ENCODE measurements around the gene M1AP.

Gene M1AP

GRCh38 chr2:74581463-74581862 is 66.7 kb downstream of the M1AP start:
- TF ChIP-seq, protein P1, sequence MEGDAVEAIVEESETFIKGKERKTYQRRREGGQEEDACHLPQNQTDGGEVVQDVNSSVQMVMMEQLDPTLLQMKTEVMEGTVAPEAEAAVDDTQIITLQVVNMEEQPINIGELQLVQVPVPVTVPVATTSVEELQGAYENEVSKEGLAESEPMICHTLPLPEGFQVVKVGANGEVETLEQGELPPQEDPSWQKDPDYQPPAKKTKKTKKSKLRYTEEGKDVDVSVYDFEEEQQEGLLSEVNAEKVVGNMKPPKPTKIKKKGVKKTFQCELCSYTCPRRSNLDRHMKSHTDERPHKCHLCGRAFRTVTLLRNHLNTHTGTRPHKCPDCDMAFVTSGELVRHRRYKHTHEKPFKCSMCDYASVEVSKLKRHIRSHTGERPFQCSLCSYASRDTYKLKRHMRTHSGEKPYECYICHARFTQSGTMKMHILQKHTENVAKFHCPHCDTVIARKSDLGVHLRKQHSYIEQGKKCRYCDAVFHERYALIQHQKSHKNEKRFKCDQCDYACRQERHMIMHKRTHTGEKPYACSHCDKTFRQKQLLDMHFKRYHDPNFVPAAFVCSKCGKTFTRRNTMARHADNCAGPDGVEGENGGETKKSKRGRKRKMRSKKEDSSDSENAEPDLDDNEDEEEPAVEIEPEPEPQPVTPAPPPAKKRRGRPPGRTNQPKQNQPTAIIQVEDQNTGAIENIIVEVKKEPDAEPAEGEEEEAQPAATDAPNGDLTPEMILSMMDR (IDR thresholded peaks at IDR 0.05), result no peak
- Mint-ChIP-seq H3K27ac (no peak overlapping the region), H3K27me3 (ENCODE audit: low read depth, poor library complexity) (peaks cover 45% of the 10 kb centered on the region), H3K4me3 (no peak overlapping the region), H3K36me3 (ENCODE audit: low read depth) (no peaks in the 10 kb centered on the region), H3K9me3 (no peaks in the 10 kb centered on the region), H3K4me1 (peaks cover 5% of the 10 kb centered on the region)
- DNase-seq, result no peak

DNA sequence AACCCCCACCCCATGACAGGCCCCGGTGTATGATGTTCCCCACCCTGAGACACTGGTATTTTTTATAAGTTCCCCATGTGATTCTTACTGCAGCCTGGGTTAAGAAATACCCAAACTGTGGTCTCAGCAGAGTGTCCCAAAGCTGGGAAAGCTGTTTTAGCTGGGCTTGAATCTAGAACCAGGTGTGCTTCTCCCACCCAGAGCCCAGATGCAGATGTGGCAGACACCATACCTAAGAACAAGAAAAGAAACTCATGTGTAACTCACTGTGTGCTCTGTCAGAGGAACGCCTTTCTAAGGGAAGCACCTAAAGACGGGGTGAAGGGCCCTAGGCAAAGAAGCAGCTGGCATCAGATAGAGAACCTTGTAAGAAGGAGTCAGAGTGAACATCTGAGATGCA is 69.7 kb downstream of the M1AP start:
- H3K9me3 Mint-ChIP-seq, result peaks cover 4% of the 10 kb centered on the region
- no peak overlapping the region for H3K27ac Mint-ChIP-seq
- H3K4me3 Mint-ChIP-seq, result no peak overlapping the region
- no peak for DNase-seq
- peaks cover 16% of the 10 kb centered on the region for H3K4me1 Mint-ChIP-seq
- TF ChIP-seq, protein P1 (IDR thresholded peaks at IDR 0.05), result no peak
- no peaks in the 10 kb centered on the region for H3K36me3 Mint-ChIP-seq (ENCODE audit: low read depth)
- H3K27me3 Mint-ChIP-seq (ENCODE audit: low read depth, poor library complexity), result peaks cover 38% of the 10 kb centered on the region

DNA sequence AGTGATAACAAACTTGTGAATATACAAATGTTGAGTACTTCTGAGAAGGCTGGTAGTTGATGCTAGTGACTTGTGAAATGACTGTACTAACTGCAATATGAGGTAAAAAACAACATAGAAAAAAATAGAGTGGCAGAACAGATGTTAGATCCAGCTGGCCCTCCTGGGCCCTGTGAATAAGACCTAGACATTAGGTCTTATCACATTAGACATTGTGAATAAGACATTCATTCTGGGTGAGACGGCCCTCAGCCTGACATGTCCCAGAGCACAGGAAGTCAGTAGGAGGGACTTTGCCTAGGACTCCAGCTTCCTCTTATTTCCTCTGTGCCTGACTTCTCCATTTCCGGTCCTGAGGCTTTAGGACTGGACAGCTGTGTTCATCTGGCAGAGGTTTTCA is 70.7 kb downstream of the M1AP start:
- Mint-ChIP-seq H3K27me3 (ENCODE audit: low read depth, poor library complexity) (peaks cover 38% of the 10 kb centered on the region), H3K4me1 (peaks cover 16% of the 10 kb centered on the region), H3K9me3 (peaks cover 4% of the 10 kb centered on the region), H3K4me3 (no peak overlapping the region), H3K36me3 (ENCODE audit: low read depth) (no peaks in the 10 kb centered on the region), H3K27ac (no peak overlapping the region)
- DNase-seq, result no peak
- TF ChIP-seq, protein P1 (IDR thresholded peaks at IDR 0.05), result no peak

GRCh38 chr2:74576863-74577229 is 71.3 kb downstream of the M1AP start:
- H3K4me1 Mint-ChIP-seq, result peaks cover 16% of the 10 kb centered on the region
- no peak overlapping the region for H3K4me3 Mint-ChIP-seq
- peaks cover 4% of the 10 kb centered on the region for H3K9me3 Mint-ChIP-seq
- peaks cover 33% of the 10 kb centered on the region for H3K27me3 Mint-ChIP-seq (ENCODE audit: low read depth, poor library complexity)
- no peak for DNase-seq
- TF ChIP-seq, protein P1 (IDR thresholded peaks at IDR 0.05), result no peak
- H3K36me3 Mint-ChIP-seq (ENCODE audit: low read depth), result no peaks in the 10 kb centered on the region
- peak overlapping the region; percentile 4 for H3K27ac Mint-ChIP-seq

GRCh38 chr2:74576211-74576862 is 71.8 kb downstream of the M1AP start:
- Mint-ChIP-seq H3K4me1 (peaks cover 16% of the 10 kb centered on the region), H3K36me3 (ENCODE audit: low read depth) (no peaks in the 10 kb centered on the region), H3K4me3 (no peak overlapping the region), H3K27ac (peak overlapping the region; percentile 4), H3K9me3 (peaks cover 4% of the 10 kb centered on the region), H3K27me3 (ENCODE audit: low read depth, poor library complexity) (peaks cover 32% of the 10 kb centered on the region)
- TF ChIP-seq, protein P1 (IDR thresholded peaks at IDR 0.05), result no peak
- DNase-seq, result no peak

GRCh38 chr2:74575320-74575719 is 72.8 kb downstream of the M1AP start:
- no peak for DNase-seq
- Mint-ChIP-seq H3K4me1 (peaks cover 16% of the 10 kb centered on the region), H3K9me3 (peaks cover 4% of the 10 kb centered on the region), H3K4me3 (no peak overlapping the region), H3K36me3 (ENCODE audit: low read depth) (no peaks in the 10 kb centered on the region), H3K27me3 (ENCODE audit: low read depth, poor library complexity) (peaks cover 25% of the 10 kb centered on the region), H3K27ac (no peak overlapping the region)
- TF ChIP-seq, protein P1 (IDR thresholded peaks at IDR 0.05), result no peak
